GM20000 (cell line): Measurements from ENCODE around the gene KLF2.

Experiments
- DNase-seq: peaks from one replicate; pipeline ENCODE4 v3.0.0; 2012; ENCODE audit warnings: low spot score
- TF ChIP-seq, protein P1 (sequence below): IDR thresholded peaks from 2 replicates; pipeline ENCODE4 v1.5.1; 2012; ENCODE audit warnings: mild to moderate bottlenecking, control low read depth; ENCODE audit errors: extremely low read depth, missing control alignments

KLF2 gene

DNA sequence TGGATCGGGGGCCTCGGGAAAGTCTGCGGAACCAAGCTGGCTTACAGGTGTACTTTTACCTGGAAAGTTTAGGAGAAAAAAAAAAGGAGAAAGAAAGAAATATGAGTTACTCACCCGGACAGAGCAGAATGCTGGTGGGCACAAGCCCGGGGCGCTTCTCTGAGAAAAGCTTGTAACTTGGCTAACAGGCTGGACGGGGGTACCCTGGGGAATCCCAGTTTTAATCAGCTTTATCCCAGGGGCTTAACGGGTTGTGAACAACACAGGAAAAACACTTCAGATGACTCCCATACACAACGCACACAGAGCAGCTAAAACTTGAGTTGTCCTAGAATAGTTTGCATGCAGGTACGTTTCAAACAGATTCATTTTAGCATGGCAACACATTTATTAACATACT, 37.3 kb downstream of the KLF2 start:
- no peak for DNase-seq
- TF ChIP-seq, protein P1, sequence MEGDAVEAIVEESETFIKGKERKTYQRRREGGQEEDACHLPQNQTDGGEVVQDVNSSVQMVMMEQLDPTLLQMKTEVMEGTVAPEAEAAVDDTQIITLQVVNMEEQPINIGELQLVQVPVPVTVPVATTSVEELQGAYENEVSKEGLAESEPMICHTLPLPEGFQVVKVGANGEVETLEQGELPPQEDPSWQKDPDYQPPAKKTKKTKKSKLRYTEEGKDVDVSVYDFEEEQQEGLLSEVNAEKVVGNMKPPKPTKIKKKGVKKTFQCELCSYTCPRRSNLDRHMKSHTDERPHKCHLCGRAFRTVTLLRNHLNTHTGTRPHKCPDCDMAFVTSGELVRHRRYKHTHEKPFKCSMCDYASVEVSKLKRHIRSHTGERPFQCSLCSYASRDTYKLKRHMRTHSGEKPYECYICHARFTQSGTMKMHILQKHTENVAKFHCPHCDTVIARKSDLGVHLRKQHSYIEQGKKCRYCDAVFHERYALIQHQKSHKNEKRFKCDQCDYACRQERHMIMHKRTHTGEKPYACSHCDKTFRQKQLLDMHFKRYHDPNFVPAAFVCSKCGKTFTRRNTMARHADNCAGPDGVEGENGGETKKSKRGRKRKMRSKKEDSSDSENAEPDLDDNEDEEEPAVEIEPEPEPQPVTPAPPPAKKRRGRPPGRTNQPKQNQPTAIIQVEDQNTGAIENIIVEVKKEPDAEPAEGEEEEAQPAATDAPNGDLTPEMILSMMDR, result no peak

DNA sequence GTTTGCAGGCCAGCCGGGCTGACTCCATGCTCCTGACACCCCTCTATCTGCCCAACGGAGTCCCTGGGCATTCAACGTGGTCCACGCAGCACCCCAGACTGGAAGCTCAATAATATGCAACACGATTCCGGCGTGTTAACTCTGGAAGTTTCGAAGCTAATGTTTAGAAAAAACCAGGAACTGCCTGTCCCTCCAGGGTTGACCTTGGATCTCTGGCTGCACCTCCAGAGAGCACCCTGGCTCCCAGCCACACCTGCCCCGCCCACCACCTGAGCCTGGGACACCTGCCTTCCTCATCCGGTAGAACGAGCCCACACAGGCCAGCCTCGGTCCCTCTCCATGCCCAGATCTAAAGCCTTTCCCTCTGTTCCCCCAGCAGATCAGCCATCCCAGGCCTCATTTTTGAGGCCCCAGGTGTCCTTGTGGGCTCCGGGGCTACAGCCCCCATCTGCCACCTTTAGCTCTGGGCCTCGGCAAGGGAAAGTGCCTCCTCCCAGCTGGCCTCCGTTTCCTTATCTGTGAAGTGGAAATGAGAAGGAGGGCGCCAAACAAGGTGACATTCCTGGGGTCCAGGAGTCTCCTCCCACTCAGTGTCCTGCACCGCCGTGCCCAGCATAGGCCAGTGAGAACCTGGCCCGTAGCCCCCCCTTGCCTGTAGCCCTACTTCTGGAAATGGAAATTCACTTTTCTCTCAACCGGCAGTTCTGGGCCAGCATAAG, 38.7 kb downstream of the KLF2 start:
- TF ChIP-seq, protein P1, result no peak

DNA sequence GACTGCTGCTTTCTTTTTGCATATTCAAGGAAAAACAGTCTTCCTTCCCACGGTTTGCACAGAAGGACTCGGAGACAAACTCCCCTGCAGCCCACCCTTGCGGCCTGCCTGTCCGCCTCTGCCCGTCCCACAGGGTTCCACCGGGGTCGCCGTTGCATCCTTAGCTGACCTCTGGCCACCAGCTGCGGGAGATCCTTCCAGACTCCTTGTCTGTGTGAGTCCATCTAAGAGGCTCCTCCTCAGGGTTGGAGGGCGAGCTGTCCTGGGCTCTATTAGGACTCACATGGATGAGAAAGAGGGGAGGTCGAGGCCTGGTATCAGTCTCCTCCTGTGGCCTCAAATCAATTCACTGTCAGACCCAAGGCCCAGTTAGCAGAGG, 39.2 kb downstream of the KLF2 start:
- DNase-seq, result no peak
- TF ChIP-seq, protein P1, result no peak

More for the DNA sequence above, 38.7 kb downstream of the KLF2 start:
- no peak for DNase-seq

DNA sequence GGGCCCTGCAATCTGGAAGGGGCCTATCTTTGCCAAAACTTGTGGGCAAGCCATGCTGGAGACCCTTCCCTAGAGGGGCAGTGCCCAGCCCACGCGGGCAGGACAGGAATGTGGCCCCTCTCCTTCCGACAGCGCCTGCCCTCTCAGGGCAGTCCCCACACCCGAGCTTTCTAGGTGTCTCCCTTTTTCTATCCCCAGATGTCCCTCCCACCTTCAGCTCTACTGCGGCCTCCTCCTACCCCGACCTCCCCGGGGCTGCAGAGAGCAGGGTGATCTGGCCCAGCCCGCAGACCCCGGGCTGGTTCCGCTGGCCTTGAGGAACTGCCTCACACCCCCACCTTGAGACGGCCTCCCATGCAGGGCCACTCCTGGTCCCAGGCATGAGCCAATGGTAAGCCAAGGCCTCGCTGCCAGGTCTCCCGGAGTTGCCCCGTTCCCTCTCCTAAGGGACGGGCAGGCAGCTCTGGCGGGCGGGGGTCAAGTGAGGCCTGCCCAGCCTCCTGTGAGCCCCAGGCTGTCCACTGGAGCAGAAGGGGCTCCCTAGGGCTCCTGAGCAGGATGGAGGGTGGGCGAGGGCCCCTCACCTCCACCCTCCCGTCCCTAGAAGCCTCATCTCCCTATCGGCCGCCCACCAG, 39.7 kb downstream of the KLF2 start:
- TF ChIP-seq, protein P1, result no peak
- no peak for DNase-seq

DNA sequence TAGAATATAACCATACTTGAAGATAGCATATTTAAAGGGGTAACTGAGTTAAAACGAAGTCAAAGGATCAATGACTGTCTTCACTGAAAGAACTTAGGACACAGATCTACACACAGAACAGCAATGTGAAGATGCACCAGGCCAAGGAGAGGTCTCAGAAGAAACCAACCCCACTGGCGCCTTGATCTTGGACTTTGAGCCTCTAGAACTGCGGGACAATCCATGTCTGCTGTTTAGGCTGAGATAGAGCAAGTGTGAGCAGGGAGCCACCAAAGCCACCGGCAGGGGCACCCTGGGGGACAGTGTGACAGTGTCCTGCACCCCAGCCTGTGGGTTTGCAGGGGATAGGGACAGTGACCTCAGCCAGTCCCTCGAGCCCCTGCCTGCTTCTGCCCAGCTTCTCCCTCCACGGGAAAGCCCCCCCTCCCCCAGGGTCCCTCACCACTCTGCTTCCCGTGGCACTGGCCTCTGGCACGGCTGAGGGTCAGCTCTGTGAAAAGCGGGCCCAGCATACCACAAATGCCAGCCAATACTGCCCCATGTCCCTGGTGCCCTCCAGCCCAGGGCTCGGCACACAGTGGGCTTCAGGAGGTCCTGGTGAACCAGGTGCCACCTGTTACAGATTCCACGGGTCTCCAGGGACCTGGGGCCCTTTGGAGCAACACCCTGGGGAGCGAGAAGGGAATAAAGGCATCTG, 40.8 kb downstream of the KLF2 start:
- no peak for DNase-seq
- TF ChIP-seq, protein P1, result no peak

DNA sequence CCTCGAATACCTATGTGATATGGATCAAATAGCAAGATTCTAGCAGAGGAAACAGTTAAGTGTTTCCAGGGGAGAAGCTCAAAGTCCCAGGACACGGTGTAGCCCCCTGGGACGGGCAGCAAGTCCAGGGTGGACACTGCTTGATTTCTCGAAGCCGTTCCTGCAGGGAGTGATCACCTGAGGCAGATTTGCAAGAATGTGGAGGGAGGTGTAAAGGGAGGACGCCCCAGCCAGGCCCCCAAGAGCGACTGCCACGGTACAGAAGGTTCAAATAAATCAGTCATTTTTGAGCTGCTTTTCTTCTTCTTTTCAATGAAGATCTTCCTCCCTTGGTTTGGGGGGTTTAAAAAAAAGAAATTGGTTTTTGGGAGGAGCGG, 41.4 kb downstream of the KLF2 start:
- TF ChIP-seq, protein P1, result no peak

More for the DNA sequence above, 41.4 kb downstream of the KLF2 start:
- no peak for DNase-seq
